T-helper 2 cell treated with Interferon-gamma antibody and Interleukin-4, amounts not matched to agents 100 ng/mL and 5 ng/mL, for 36 hours (primary cell): ENCODE results near the gene QKI. TPM values are rescaled to one million over a fixed set of nuclear protein-coding genes. Genes with fewer than 3 reads are reported as not detected.
"Not testable (repeated sequence)": the region's sequence is repeated elsewhere in the genome, so short reads cannot be mapped to it uniquely, and the experiment has no call there.

Source experiments
- intact Hi-C: fragments of 100-400 bp; cut with micrococcal nuclease; formaldehyde crosslinking; loops from one replicate; pipeline ENCODE4 v1.15.1; 2023
- total RNA-seq: library from RNA; stranded (reverse); gene quantifications from 2 replicates; pipeline ENCODE4 v1.2.3, GENCODE V29; 2022

Gene QKI
- total RNA-seq, 1 donor from 2014 or later = 48.4 TPM

GRCh38 chr6:163413345-163414116 is 987 bp upstream of the QKI start:
- intact Hi-C loops = loop anchor here (1.0 kb wide), 2 partner anchors 7 to 686 kb away; partner anchors contain the start of genes PACRG and PRKN

DNA sequence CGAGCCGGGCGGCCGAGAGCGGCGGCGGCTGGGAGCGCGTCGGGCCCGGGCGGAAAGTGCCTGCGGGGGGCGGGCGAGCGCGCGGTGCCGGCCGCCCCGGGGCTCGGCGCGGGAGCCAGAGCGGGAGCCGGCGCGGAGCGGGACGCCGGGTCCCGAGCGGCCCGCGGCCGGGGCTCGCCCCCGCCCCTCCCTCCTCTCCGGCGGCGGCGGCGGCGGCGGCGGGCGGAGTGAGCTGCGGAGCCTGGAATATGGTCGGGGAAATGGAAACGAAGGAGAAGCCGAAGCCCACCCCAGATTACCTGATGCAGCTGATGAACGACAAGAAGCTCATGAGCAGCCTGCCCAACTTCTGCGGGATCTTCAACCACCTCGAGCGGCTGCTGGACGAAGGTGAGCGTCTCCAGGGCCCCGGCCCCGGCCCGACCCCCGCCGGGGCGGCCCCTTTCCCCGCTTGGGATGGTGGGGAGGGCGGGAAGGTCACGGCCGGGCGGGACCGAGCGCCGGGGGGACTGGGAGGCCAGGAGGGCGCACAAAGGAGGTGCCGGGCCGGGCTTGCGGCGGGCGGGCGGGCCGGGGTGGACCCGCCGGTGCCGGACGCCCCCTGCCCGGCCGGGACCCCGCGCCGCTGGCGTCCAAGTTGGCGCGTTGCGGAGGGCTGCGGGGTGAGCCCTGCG is 565 bp downstream of the QKI start:
- intact Hi-C loops = loop anchor here (1.0 kb wide), 2 partner anchors 9 to 688 kb away; partner anchors contain the start of genes PACRG and PRKN

DNA sequence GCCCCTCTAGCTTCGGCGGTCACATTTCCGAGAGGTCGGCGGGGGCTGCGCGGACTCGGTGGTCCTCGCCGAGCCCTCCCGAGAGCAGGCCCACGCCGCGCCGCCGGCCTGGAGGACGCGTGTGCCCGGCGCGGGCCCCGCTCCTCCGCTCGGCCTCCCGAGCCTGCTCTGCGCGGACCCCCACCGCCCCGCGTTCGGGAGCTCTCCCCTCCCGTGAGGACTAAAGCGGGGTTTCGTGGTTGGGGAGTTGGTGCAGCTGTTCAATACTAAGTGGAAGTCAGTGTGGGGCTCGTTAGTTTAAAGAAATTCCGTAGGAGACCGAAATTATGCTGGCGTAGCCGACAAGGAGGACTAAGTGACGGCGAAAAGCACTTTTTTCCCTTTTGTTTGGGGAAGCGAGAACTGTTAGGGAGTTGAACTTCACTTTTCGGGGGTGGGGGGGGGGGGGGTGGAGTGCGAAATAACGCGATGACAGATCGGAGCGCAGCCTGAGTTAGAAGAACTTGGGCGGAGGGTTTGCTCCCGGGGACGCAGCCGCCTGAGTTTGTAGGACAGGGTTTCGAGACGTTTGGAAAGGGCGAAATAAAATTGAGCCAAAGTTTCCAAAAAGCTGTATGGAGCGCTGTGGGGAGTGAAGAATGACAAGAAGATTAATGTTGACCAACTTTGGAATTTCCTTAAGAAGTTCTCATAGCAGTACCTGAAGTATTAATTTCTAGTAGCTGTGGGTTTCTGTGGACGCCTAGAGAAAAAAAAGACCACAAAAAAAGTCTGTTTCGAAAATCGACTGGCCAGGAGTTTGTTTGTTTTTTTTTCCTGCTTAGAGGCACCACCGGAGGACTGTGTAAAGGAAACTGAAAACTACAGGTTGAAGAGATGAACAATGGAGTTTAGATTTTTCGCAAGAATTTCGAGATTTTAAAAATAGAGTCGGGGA is 1.4 kb downstream of the QKI start:
- intact Hi-C loops = loop anchor here (1.0 kb wide), 3 partner anchors 44 to 540 kb away; no protein-coding TSS in a partner anchor

DNA sequence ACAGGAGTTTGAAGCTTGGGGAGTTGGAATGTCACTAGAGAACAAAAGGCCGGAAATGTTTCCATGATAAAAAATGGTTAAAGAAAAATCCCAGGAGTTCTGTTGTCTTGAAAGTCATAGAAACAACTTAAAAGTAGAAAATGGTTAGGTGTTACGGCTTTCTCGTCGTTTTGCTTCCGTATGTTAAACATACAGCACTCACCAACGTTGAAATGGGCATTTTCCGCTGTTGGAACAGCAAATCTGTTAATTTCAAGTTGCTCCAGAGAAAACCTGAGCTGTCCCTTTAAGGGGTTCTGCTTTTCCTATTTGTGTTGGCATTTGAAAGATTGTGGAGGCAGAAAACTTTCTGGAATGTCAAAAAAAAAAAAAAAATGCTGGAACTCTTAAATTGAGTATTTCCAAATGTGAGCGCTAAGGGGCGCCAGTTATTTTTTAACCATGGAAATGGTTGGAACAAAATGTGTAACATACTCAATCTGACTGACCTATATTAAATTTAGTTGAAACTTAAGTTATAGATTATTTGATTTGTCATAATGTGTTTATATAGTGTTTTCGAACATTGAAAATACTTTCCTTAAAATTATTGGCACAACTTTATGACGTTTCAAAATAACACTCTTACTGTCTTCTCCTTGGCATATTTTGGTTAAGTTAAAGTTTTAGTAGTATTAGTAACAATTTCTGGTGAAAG is 2.2 kb downstream of the QKI start:
- intact Hi-C loops = loop anchor here (1.0 kb wide), 3 partner anchors 44 to 540 kb away; no protein-coding TSS in a partner anchor

- intact Hi-C loops = no loop called here
Measured at GRCh38 chr6:163417595-163417994, 3.1 kb downstream of the QKI start.

GRCh38 chr6:163418311-163419029 is 4.0 kb downstream of the QKI start:
- intact Hi-C loops = no loop called here

- intact Hi-C loops = no loop called here
Measured at GRCh38 chr6:163419413-163420288, 5.1 kb downstream of the QKI start.

DNA sequence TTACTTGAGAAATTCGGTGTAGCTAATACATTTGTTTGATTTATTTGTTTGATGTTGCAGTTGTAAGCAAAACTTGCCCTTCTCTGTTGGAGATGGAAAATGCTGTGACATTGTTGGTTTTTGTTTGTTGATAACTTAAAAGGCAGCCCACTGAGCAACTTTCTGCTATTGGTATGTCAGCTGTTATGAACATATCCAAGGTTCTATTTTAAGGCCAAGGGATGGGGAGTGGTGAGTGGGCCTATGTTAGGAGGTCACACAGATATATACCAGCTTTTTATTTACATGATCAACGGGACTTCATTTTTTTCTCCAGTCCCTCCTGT is 5.7 kb downstream of the QKI start:
- intact Hi-C loops = no loop called here

- intact Hi-C loops = no loop called here
Measured at GRCh38 chr6:163422550-163422949, 8.0 kb downstream of the QKI start.

DNA sequence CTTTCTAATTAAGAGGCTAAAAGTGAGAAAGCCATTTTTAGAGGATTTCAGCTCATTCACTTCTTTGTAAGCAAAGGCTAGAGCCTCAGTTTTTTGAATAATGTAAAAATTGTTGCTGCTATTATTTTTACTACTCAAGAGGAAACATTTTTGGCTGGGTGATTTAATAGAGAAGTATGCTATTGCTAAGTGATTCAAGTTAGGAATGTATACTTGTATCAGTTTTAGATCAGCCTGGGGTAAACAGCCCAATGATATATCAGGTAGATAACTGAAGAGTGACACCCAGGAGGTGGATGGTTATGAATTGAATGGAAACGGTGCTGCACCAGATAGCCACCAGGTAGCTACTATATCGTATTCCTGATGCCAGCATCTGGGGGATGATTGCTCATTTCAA is 9.2 kb downstream of the QKI start:
- intact Hi-C loops = no loop called here

DNA sequence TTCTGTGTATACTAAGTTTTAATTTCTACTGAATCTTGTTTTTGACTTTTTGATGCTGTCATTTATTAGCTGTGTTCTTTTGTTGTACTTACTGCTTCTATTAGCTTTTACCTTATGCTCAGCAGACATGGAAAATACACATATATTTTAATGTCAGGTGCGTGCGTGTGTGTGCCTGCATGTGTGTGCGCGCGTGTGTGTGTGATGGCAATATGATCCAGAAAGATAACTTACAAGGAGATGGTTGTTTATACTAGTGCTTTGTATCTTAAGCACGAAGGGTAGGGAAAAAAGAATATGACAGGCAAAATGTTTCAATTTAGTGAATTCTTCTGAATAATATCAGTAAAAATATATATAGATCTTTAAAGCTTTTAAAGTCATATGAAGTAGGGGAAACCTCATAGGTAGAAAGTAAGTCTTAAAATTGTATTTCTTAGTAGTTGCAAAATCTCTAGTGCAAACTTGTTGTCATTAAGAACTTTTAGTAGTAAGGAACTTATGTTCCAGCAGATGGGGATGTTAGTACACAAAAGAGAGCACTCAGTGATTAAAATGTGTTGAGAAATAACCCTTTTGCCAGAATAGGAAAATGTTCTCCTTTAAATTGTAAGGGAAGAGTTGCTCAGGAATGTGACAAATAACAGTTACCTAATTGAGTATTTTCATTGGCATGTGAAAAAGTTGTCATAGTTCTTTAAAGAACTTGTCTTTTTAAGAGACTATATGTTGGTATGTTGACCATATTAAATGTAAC is 13.2 kb downstream of the QKI start:
- intact Hi-C loops = loop anchor here (1.0 kb wide), 1 partner anchor 529 kb away; no protein-coding TSS in a partner anchor

- intact Hi-C loops = loop anchor here (1.0 kb wide), 1 partner anchor 528 kb away; no protein-coding TSS in a partner anchor
Measured at GRCh38 chr6:163428373-163428772, 13.9 kb downstream of the QKI start.

- intact Hi-C loops = no loop called here
Measured at GRCh38 chr6:163429858-163430448, 15.4 kb downstream of the QKI start.

- intact Hi-C loops = no loop called here
Measured at GRCh38 chr6:163432300-163432699, 17.8 kb downstream of the QKI start.

- intact Hi-C loops = not testable (repeated sequence)
Measured at GRCh38 chr6:163433486-163433885, 19.0 kb downstream of the QKI start.

- intact Hi-C loops = no loop called here
Measured at GRCh38 chr6:163435023-163435422, 20.5 kb downstream of the QKI start.

DNA sequence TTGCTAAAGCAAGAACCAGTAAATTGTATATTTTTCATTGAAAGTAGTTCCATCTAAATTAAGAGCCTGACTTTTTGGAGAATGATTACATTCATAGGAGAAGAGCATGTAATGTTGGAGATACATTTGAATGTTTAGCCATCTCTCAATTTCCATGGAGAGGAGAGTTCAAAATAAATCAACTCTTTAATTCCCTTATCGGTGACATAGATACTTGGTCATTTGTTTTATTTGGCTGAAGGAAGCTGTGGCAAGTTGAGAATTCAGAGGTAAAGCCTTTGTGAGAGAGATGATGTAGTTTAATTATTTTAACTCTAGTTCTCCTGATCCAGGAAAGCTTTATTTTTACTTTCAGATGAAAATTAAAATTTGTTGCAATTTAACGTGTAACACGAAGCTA is 22.3 kb downstream of the QKI start:
- intact Hi-C loops = no loop called here

- intact Hi-C loops = no loop called here
Measured at GRCh38 chr6:163437466-163437865, 22.9 kb downstream of the QKI start.
